22Rv1 (cell line): Measurements from ENCODE around the gene IFT80.

ENCODE experiments used
- CTCF ChIP-seq: fragments of 450-650 bp; IDR thresholded peaks from 2 replicates; pipeline ENCODE4 v1.5.1; 2017; ENCODE audit warnings: mild to moderate bottlenecking
- ZFX ChIP-seq: fragments of 450-650 bp; IDR thresholded peaks from 2 replicates; pipeline ENCODE4 v1.6.1; 2017; ENCODE audit warnings: antibody characterized with exemption, borderline replicate concordance

GRCh38 chr3:160217675-160218074, 181.3 kb downstream of the IFT80 start:
- TF ChIP-seq CTCF (no peak), ZFX (no peak)
